Lung (tissue), 12 donors: ENCODE data around the gene MAPK7. TPM values are rescaled to one million over a fixed set of nuclear protein-coding genes. Genes with fewer than 3 reads are reported as not detected.
"Not testable (repeated sequence)": the region's sequence is repeated elsewhere in the genome, so short reads cannot be mapped to it uniquely, and the experiment has no call there.

ENCODE experiments used
- ATAC-seq: fragments of 200-7000 bp; cut with Tn5 transposase; one replicate; pipeline ENCODE4 v1.9.1; 2020; ENCODE audit warnings: moderate number of reproducible peaks; ENCODE audit not compliant: insufficient read depth, low FRiP score
- DNase-seq, 3 donors: peaks; one replicate each; pipeline ENCODE4 v3.0.0-alpha.2; 2013 to 2017
- H3K27ac ChIP-seq, 2 donors: one replicate each; pipeline ENCODE4 v1.5.1; 2013; ENCODE audit warnings: mild to moderate bottlenecking in 2 of 2, moderate library complexity in 2 of 2, control low read depth in 1 of 2, inconsistent platforms in 1 of 2, low read depth in 1 of 2, low read length in 1 of 2
- H3K27me3 ChIP-seq, 3 donors: one replicate each; pipeline ENCODE4 v1.5.1; 2013; ENCODE audit warnings: low read length in 2 of 3; ENCODE audit not compliant: control insufficient read depth in 3 of 3, insufficient read depth in 3 of 3
- H3K36me3 ChIP-seq, 4 donors: one replicate each; pipeline ENCODE4 v1.5.1; 2013; ENCODE audit warnings: low read length in 4 of 4, mild to moderate bottlenecking in 1 of 4, moderate library complexity in 1 of 4; ENCODE audit not compliant: control insufficient read depth in 4 of 4, insufficient read depth in 4 of 4
- H3K4me1 ChIP-seq, 5 donors: one replicate each; pipeline ENCODE4 v1.5.1; 2013; ENCODE audit warnings: low read length in 5 of 5, mild to moderate bottlenecking in 2 of 5, moderate library complexity in 1 of 5; ENCODE audit not compliant: control insufficient read depth in 5 of 5, insufficient read depth in 5 of 5
- H3K4me3 ChIP-seq: one replicate; pipeline ENCODE4 v1.5.1; 2013; ENCODE audit warnings: mild to moderate bottlenecking, control low read depth, moderate library complexity
- H3K9ac ChIP-seq, 2 donors: one replicate each; pipeline ENCODE4 v1.5.1; 2013; ENCODE audit warnings: low read length in 2 of 2, control low read depth in 1 of 2; ENCODE audit not compliant: insufficient read depth in 1 of 2
- H3K9me3 ChIP-seq, 4 donors: one replicate each; pipeline ENCODE4 v1.5.1; 2013; ENCODE audit warnings: low read length in 3 of 4, mild to moderate bottlenecking in 1 of 4, moderate library complexity in 1 of 4; ENCODE audit not compliant: control insufficient read depth in 4 of 4, insufficient read depth in 3 of 4
- CTCF ChIP-seq: IDR thresholded peaks from 2 replicates; pipeline ENCODE4 v1.5.1; 2012; ENCODE audit warnings: mild to moderate bottlenecking; ENCODE audit errors: control extremely low read depth, extremely low read depth
- WGBS, 2 donors: extraction: QIAGEN DNeasy Blood & Tissue Kit; methylation state at CpG; one replicate each; pipeline ENCODE4 v1.1.7; 2013; 5-methylcytosine and 5-hydroxymethylcytosine counted together
- polyA plus RNA-seq, 2 donors: library from polyadenylated mRNA; stranded (reverse); fragments of 200-250 nt; gene quantifications; one replicate each; pipeline ENCODE4 v1.2.1, GENCODE V29; 2013
- total RNA-seq, 2 donors: library from RNA; depleted of rRNA in 1 of 2; stranded (reverse); fragments of >200 nt in 1 of 2; gene quantifications; one replicate each; pipeline ENCODE4 v1.2.1, GENCODE V29; 2014 to 2021
- donor health status: control.
- donor health status: control.
- donor health status: Bipolar disorder and iron deficiency.
- donor health status: healthy.
- donor health status: DM: yes; HTN: yes; CAD: no.

Gene MAPK7
- total and polyA plus RNA-seq, 4 donors, result 13.7 to 45.7 (median 22.8) TPM

GRCh38 chr17:19347323-19348080 is 30.8 kb upstream of the MAPK7 start:
- H3K27ac ChIP-seq, result no peak overlapping the region
- H3K4me1 ChIP-seq, result peaks cover 0 to 6% (median 2%) of the 10 kb centered on the region in 5 donors
- no peak for TF ChIP-seq CTCF
- H3K9me3 ChIP-seq, result no peaks in the 10 kb centered on the region
- H3K36me3 ChIP-seq, result peaks cover 0 to 2% (median 0%) of the 10 kb centered on the region in 4 donors
- DNase-seq (peak in 1 of 3 donors; percentile 9), ATAC-seq (no peak)
- H3K4me3 ChIP-seq, result no peak overlapping the region
- H3K27me3 ChIP-seq, result no peaks in the 10 kb centered on the region
- no peak overlapping the region for H3K9ac ChIP-seq
- WGBS, 2 donors, result 89 to 97% methylated on average over 13 of the region's 13 CpGs

DNA sequence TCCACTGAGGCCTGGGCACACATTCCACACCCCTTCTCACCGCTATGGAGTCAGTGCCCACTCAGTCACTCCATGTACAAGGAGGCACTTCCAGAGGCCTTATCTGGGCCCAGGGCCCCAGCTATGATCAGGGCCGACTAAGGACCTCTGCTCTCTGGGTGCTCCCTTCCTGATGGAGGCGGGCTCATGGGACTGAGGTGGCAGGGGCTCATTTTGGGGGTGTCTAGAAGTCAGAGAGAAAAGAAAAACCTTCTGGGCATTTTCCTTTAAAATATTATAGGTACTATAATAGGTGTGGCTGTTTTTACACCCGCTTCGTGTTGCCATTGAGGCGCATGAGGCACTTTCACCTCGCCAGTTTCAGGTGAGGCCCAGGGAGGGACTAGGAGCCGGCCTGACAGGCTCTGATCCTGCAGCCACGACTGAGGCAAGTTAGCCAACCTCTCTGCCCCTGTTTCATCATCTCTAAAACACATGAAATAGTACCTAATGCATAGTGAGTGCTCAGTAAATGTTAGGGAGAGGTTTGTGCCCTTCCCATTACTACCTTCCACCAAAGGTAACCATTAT is 30.1 kb upstream of the MAPK7 start:
- ATAC-seq, result no peak
- Histone ChIP-seq H3K36me3 (peaks cover 0 to 2% (median 0%) of the 10 kb centered on the region in 4 donors), H3K27me3 (no peaks in the 10 kb centered on the region), H3K4me1 (peaks cover 0 to 3% (median 0%) of the 10 kb centered on the region in 5 donors), H3K9ac (no peak overlapping the region), H3K27ac (no peak overlapping the region), H3K4me3 (no peak overlapping the region), H3K9me3 (no peaks in the 10 kb centered on the region)
- TF ChIP-seq CTCF, result no peak
- 85 to 88% methylated on average over 9 of the region's 9 CpGs for WGBS, 2 donors
- peak in 1 of 3 donors; percentile 9 for DNase-seq

GRCh38 chr17:19348806-19349205 is 29.5 kb upstream of the MAPK7 start:
- Histone ChIP-seq H3K36me3 (peaks cover 0 to 2% (median 0%) of the 10 kb centered on the region in 4 donors), H3K4me1 (peaks cover 0 to 3% (median 0%) of the 10 kb centered on the region in 5 donors), H3K9ac (no peak overlapping the region), H3K4me3 (no peak overlapping the region), H3K9me3 (no peaks in the 10 kb centered on the region), H3K27ac (no peak overlapping the region), H3K27me3 (no peaks in the 10 kb centered on the region)
- no peak for TF ChIP-seq CTCF
- DNase-seq (no peak), ATAC-seq (no peak)
- WGBS, 2 donors, result 93 to 95% methylated on average over 9 of the region's 9 CpGs

DNA sequence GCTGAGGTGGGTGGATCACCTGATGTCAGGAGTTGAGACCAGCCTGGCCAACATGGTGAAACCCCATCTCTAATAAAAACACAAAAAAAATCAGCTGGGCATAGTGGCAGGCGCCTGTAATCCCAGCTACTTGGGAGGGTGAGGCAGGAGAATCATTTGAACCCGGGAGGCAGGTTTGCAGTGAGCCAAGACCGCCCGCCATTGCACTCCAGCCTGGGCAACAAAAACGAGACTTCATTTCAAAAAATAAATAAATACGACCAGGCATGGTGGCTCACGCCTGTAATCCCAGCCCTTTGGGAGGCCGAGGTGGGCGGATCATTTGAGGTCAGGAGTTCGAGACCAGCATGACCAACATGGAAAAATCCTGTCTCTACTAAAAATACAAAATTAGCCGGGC is 24.9 kb upstream of the MAPK7 start:
- WGBS, 2 donors, result 95 to 97% methylated on average over 11 of the region's 11 CpGs
- not testable (repeated sequence) for H3K27ac ChIP-seq, H3K4me1 ChIP-seq, H3K9me3 ChIP-seq, H3K27me3 ChIP-seq, H3K36me3 ChIP-seq, H3K9ac ChIP-seq, DNase-seq, ATAC-seq, H3K4me3 ChIP-seq
